IPS-18a (cell line): ENCODE data around the gene CYTH2.

ENCODE experiments used
- H3K27ac ChIP-seq: one replicate; pipeline ENCODE4 v1.5.1; 2013; ENCODE audit warnings: low read length
- H3K27me3 ChIP-seq: one replicate; pipeline ENCODE4 v1.6.1; 2013; ENCODE audit warnings: mild to moderate bottlenecking, low read length; ENCODE audit not compliant: control insufficient read depth, insufficient read depth
- H3K36me3 ChIP-seq: one replicate; pipeline ENCODE4 v1.6.1; 2013; ENCODE audit warnings: low read depth, low read length; ENCODE audit not compliant: control insufficient read depth
- H3K4me1 ChIP-seq: one replicate; pipeline ENCODE4 v1.6.1; 2013; ENCODE audit warnings: low read depth, low read length; ENCODE audit not compliant: control insufficient read depth
- H3K4me3 ChIP-seq: one replicate; pipeline ENCODE4 v1.5.1; 2013; ENCODE audit warnings: low read length
- H3K9ac ChIP-seq: one replicate; pipeline ENCODE4 v1.6.1; 2013; ENCODE audit warnings: mild to moderate bottlenecking, low read length, moderate library complexity
- H3K9me3 ChIP-seq: one replicate; pipeline ENCODE4 v1.6.1; 2013; ENCODE audit warnings: low read depth, low read length; ENCODE audit not compliant: control insufficient read depth

CYTH2 gene

GRCh38 chr19:48469289-48469881 lies at the start of gene CYTH2:
Gene CYTH2, plus strand, starts transcription at chr19:48469369. Its CDS starts 139 bp downstream, at chr19:48469508.
- Histone ChIP-seq H3K27ac (peak within 1 kb of the TSS; percentile 84), H3K36me3 (peaks cover 39% of the 10 kb centered on the region), H3K4me1 (peaks cover 7% of the 10 kb centered on the region), H3K27me3 (no peaks in the 10 kb centered on the region), H3K9ac (peak within 1 kb of the TSS; percentile 98), H3K9me3 (no peaks in the 10 kb centered on the region), H3K4me3 (peak within 1 kb of the TSS; percentile 88)

DNA sequence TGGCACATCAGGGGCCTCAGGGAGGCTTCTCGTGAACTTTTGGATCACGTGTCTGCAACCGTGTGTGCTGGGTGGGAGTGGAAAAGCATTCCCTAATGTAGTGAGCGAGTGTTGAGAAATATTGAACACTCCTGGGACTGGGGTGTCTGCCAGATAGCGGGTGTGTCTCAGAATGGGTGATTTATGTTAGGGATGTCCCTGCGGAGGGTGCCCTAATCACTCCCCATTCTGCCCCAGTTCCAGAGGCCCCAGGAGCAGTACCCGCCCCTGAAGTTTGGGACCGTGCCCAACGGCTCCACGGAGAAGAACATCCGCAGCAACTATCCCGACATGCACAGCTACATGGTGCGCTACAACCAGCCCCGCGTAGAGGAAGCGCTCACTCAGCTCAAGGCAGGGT lies 47.6 kb upstream of the CYTH2 start:
- Histone ChIP-seq H3K9ac (no peak overlapping the region), H3K9me3 (no peaks in the 10 kb centered on the region), H3K36me3 (no peaks in the 10 kb centered on the region)

DNA sequence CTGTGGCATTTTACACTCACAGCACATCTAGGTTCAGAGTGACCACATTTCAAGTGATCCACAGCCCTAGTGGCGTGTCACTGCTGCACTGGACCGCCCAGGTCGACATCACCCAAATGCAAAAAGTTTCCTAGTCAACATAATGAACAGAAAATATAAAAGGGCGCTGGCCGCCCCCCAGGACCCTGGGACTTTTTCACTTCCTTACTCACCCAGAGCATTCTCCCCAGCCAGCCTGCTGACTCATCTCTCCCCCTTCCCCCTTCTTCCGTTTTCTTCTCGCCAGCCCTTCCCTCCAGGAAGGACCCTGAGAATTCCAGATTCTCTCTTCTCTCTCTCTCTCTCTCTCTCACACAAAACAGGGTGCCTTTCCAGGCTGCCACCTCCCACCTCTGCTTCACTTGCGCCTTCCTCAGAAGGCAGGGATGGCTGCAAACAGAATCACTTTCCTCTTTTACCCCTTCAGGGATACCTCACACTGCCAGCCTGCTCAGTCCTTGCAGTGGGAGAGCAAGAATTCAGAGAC lies 44.4 kb upstream of the CYTH2 start:
- H3K27me3 ChIP-seq = no peaks in the 10 kb centered on the region
- no peaks in the 10 kb centered on the region for H3K9me3 ChIP-seq
- H3K4me1 ChIP-seq = peaks cover 4% of the 10 kb centered on the region
- H3K27ac ChIP-seq = peak overlapping the region; percentile 52
- no peak overlapping the region for H3K4me3 ChIP-seq
- peak overlapping the region; percentile 50 for H3K9ac ChIP-seq
- H3K36me3 ChIP-seq = no peaks in the 10 kb centered on the region

More for the DNA sequence above, 47.6 kb upstream of the CYTH2 start:
- Histone ChIP-seq H3K4me3 (no peak overlapping the region), H3K4me1 (peaks cover 4% of the 10 kb centered on the region), H3K27ac (no peak overlapping the region), H3K27me3 (no peaks in the 10 kb centered on the region)

DNA sequence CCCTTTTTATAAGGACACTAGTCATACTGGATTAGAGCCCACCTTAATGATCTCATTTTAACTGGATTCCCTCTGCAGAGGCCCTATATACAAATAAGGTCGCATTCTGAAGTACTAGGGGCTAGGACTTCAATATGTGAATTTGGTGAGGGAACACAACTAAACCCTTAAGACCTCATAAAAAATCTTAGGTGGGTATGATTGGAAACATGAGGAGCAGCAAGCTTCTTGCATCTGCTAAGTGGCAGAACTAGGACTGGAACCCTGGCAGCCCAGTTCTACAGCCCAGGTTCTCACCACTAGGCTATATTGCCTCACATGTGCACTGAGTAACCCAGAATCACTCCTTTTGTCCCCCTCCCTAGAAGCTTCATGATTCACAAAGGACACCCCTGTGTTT lies 40.5 kb upstream of the CYTH2 start:
- Histone ChIP-seq H3K4me1 (peaks cover 4% of the 10 kb centered on the region), H3K4me3 (no peak overlapping the region), H3K36me3 (no peaks in the 10 kb centered on the region), H3K27ac (no peak overlapping the region), H3K27me3 (no peaks in the 10 kb centered on the region), H3K9me3 (no peaks in the 10 kb centered on the region), H3K9ac (no peak overlapping the region)

- H3K4me3 ChIP-seq = no peak overlapping the region
- no peak overlapping the region for H3K9ac ChIP-seq
- no peaks in the 10 kb centered on the region for H3K36me3 ChIP-seq
- H3K27me3 ChIP-seq = no peaks in the 10 kb centered on the region
- H3K27ac ChIP-seq = no peak overlapping the region
- no peaks in the 10 kb centered on the region for H3K9me3 ChIP-seq
- H3K4me1 ChIP-seq = no peaks in the 10 kb centered on the region
Measured at GRCh38 chr19:48433337-48433736, 35.8 kb upstream of the CYTH2 start.

GRCh38 chr19:48436586-48436985 lies 32.6 kb upstream of the CYTH2 start:
- no peak overlapping the region for H3K27ac ChIP-seq
- H3K9ac ChIP-seq = no peak overlapping the region
- H3K9me3 ChIP-seq = no peaks in the 10 kb centered on the region

GRCh38 chr19:48441360-48442050 lies 27.7 kb upstream of the CYTH2 start:
- no peaks in the 10 kb centered on the region for H3K9me3 ChIP-seq
- H3K9ac ChIP-seq = no peak overlapping the region
- H3K4me1 ChIP-seq = peaks cover 5% of the 10 kb centered on the region
- H3K4me3 ChIP-seq = no peak overlapping the region
- H3K36me3 ChIP-seq = no peaks in the 10 kb centered on the region
- H3K27me3 ChIP-seq = no peaks in the 10 kb centered on the region
- no peak overlapping the region for H3K27ac ChIP-seq

More at GRCh38 chr19:48436586-48436985, 32.6 kb upstream of the CYTH2 start:
- H3K4me1 ChIP-seq = no peaks in the 10 kb centered on the region
- no peak overlapping the region for H3K4me3 ChIP-seq
- H3K27me3 ChIP-seq = no peaks in the 10 kb centered on the region
- no peaks in the 10 kb centered on the region for H3K36me3 ChIP-seq

DNA sequence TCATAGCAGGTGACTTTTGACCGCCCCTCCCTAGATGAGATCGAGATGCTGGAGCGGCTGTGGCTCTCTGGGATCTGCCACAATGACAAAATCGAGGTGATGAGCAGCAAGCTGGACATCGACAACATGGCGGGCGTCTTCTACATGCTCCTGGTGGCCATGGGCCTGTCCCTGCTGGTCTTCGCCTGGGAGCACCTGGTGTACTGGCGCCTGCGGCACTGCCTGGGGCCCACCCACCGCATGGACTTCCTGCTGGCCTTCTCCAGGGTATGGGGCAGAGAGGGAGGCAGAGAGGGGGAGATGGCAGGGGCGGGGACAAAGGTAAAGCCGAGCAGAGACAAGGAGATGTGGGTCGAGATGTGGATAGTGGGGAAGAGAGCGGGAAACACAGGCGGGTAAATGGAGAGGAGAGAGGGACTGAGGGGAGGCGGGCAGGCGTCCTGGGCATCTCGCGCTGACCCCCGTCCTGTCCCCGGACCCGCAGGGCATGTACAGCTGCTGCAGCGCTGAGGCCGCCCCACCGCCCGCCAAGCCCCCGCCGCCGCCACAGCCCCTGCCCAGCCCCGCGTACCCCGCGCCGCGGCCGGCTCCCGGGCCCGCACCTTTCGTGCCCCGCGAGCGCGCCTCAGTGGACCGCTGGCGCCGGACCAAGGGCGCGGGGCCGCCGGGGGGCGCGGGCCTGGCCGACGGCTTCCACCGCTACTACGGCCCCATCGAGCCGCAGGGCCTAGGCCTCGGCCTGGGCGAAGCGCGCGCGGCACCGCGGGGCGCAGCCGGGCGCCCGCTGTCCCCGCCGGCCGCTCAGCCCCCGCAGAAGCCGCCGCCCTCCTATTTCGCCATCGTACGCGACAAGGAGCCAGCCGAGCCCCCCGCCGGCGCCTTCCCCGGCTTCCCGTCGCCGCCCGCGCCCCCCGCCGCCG lies 26.8 kb upstream of the CYTH2 start:
- Histone ChIP-seq H3K4me1 (peaks cover 5% of the 10 kb centered on the region), H3K36me3 (peaks cover 1% of the 10 kb centered on the region), H3K27me3 (no peaks in the 10 kb centered on the region), H3K9me3 (no peaks in the 10 kb centered on the region), H3K27ac (no peak overlapping the region), H3K4me3 (no peak overlapping the region), H3K9ac (no peak overlapping the region)

- Histone ChIP-seq H3K27ac (no peak overlapping the region), H3K4me3 (no peak overlapping the region), H3K27me3 (no peaks in the 10 kb centered on the region), H3K9ac (no peak overlapping the region), H3K9me3 (no peaks in the 10 kb centered on the region), H3K4me1 (peaks cover 5% of the 10 kb centered on the region), H3K36me3 (peaks cover 10% of the 10 kb centered on the region)
Measured at GRCh38 chr19:48443256-48443655, 25.9 kb upstream of the CYTH2 start.

GRCh38 chr19:48443731-48444128 lies 25.4 kb upstream of the CYTH2 start:
- H3K9ac ChIP-seq = no peak overlapping the region
- H3K9me3 ChIP-seq = no peaks in the 10 kb centered on the region
- no peak overlapping the region for H3K4me3 ChIP-seq
- H3K4me1 ChIP-seq = peaks cover 5% of the 10 kb centered on the region
- H3K27ac ChIP-seq = no peak overlapping the region
- H3K27me3 ChIP-seq = no peaks in the 10 kb centered on the region
- H3K36me3 ChIP-seq = peaks cover 15% of the 10 kb centered on the region
